ENCODE results near the gene ALDH4A1. TPM values are rescaled to one million over a fixed set of nuclear protein-coding genes. Genes with fewer than 3 reads are reported as not detected.

The ALDH4A1 gene
- total and polyA plus RNA-seq, 12 donors, result 12.7 to 60.8 (median 36.6) TPM

DNA sequence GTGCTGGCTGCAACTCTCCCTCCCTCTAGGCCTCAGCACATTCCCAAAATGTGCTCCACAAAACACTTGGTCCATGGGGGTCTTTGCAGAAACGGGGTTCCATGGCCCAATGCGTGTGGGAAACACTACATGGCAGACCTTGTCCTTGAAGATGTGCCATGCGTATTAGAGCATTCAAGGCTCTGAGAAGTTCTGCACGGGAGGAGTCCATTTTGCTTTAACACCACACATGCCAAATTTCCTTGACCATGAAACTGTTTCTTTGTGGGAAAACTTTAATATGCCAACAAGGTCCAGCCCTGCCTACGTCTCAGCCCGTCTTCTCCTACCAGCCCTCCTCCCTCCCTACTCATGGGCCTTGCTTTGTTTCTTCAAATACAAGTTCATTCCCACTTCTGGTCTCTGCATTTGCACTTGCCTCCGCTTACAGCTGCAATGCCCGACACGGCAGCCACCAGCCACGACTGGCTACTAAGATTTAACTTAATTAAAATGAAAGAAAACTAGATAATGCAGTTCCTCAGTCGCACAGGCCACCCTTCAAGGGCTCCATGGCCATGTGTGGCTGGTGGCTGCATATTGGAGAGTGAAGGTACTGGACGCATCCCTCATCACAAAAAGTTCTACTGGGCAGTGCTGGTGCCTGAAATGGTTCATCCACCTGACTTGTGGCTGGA lies 23.7 kb downstream of the ALDH4A1 start:
- DNase-seq (no peak), ATAC-seq (no peak)
- Histone ChIP-seq H3K27me3 (no peaks in the 10 kb centered on the region), H3K27ac (no peak overlapping the region), H3K4me3 (no peak overlapping the region), H3K4me1 (peaks cover 0 to 11% (median 6%) of the 10 kb centered on the region in 9 donors), H3K36me3 (peaks cover 0 to 28% (median 6%) of the 10 kb centered on the region in 9 donors), H3K9me3 (no peaks in the 10 kb centered on the region)
- WGBS, 2 donors, result 86 to 90% methylated on average over 12 of the region's 12 CpGs
- TF ChIP-seq, protein P1, sequence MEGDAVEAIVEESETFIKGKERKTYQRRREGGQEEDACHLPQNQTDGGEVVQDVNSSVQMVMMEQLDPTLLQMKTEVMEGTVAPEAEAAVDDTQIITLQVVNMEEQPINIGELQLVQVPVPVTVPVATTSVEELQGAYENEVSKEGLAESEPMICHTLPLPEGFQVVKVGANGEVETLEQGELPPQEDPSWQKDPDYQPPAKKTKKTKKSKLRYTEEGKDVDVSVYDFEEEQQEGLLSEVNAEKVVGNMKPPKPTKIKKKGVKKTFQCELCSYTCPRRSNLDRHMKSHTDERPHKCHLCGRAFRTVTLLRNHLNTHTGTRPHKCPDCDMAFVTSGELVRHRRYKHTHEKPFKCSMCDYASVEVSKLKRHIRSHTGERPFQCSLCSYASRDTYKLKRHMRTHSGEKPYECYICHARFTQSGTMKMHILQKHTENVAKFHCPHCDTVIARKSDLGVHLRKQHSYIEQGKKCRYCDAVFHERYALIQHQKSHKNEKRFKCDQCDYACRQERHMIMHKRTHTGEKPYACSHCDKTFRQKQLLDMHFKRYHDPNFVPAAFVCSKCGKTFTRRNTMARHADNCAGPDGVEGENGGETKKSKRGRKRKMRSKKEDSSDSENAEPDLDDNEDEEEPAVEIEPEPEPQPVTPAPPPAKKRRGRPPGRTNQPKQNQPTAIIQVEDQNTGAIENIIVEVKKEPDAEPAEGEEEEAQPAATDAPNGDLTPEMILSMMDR (IDR thresholded peaks at IDR 0.05), result no peak
- intact Hi-C loops (cut with DNase I), result loop anchor here in 2 of 10 donors (5.0 kb wide), 1 partner anchor 281 kb away; no protein-coding TSS in a partner anchor

- intact Hi-C loops (cut with DNase I), result loop anchor here in 2 of 10 donors (5.0 kb wide), 1 partner anchor 280 kb away; no protein-coding TSS in a partner anchor
- H3K36me3 ChIP-seq, result peaks cover 0 to 22% (median 0%) of the 10 kb centered on the region in 9 donors
- H3K4me1 ChIP-seq, result peaks cover 0 to 11% (median 6%) of the 10 kb centered on the region in 9 donors
- TF ChIP-seq, protein P1 (IDR thresholded peaks at IDR 0.05), result no peak
- 92 to 93% methylated on average over 35 of the region's 35 CpGs for WGBS, 2 donors
- DNase-seq, result no peak
- no peak for ATAC-seq
- H3K27ac ChIP-seq, result no peak overlapping the region
- no peak overlapping the region for H3K4me3 ChIP-seq
- no peaks in the 10 kb centered on the region for H3K9me3 ChIP-seq
- H3K27me3 ChIP-seq, result no peaks in the 10 kb centered on the region
Measured at GRCh38 chr1:18877282-18877681, 25.1 kb downstream of the ALDH4A1 start.

GRCh38 chr1:18876210-18876609 lies 26.1 kb downstream of the ALDH4A1 start:
- no peaks in the 10 kb centered on the region for H3K9me3 ChIP-seq
- ATAC-seq, result no peak
- H3K27ac ChIP-seq, result no peak overlapping the region
- no peaks in the 10 kb centered on the region for H3K27me3 ChIP-seq
- TF ChIP-seq, protein P1 (IDR thresholded peaks at IDR 0.05), result no peak
- intact Hi-C loops (cut with DNase I), result loop anchor here in 2 of 10 donors (5.0 kb wide), 1 partner anchor 279 kb away; no protein-coding TSS in a partner anchor
- H3K4me1 ChIP-seq, result peaks cover 0 to 11% (median 6%) of the 10 kb centered on the region in 9 donors
- DNase-seq, result no peak
- no peak overlapping the region for H3K4me3 ChIP-seq
- H3K36me3 ChIP-seq, result peaks cover 0 to 23% (median 0%) of the 10 kb centered on the region in 9 donors
- 94% methylated on average over 10 of the region's 10 CpGs for WGBS, 2 donors

DNA sequence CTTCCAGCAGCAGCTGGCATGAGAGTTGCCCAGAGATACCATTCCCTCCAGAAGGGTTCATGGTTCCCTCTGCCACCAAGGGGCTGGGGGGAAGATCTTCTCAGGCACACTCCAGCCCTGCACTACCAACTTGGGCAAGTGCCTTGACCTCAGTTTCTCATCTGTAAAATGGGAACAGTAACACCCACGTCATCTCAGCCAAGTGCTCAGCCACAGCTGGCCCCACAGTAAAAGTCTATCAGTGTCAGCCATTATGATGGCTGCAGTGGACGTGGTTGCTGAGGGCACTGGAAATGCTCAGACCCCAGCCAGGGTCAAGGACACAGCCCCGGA lies 26.6 kb downstream of the ALDH4A1 start:
- TF ChIP-seq, protein P1 (IDR thresholded peaks at IDR 0.05), result no peak
- no peak for ATAC-seq
- no peak overlapping the region for H3K27ac ChIP-seq
- H3K36me3 ChIP-seq, result peaks cover 0 to 23% (median 0%) of the 10 kb centered on the region in 9 donors
- H3K9me3 ChIP-seq, result no peaks in the 10 kb centered on the region
- no peak for DNase-seq
- 90 to 91% methylated on average over 3 of the region's 3 CpGs for WGBS, 2 donors
- peaks cover 0 to 11% (median 6%) of the 10 kb centered on the region in 9 donors for H3K4me1 ChIP-seq
- intact Hi-C loops (cut with DNase I), result loop anchor here in 7 of 10 donors (2.0 to 5.0 kb wide), 3 partner anchors 277 to 279 kb away; no protein-coding TSS in a partner anchor
- no peak overlapping the region for H3K4me3 ChIP-seq
- no peaks in the 10 kb centered on the region for H3K27me3 ChIP-seq
